ENCODE measurements around the gene PLPP1.

Gene PLPP1

GRCh38 chr5:55377810-55378209, 157.0 kb downstream of the PLPP1 start:
- H3K9me3 ChIP-seq, result no peaks in the 10 kb centered on the region
- TF ChIP-seq CTCF (IDR thresholded peaks at IDR 0.05), result no peak
- H3K4me3 ChIP-seq (ENCODE audit: low read depth in 1 of 2, low read length in 1 of 2), result no peak overlapping the region
- peaks cover 22% of the 10 kb centered on the region for H3K36me3 ChIP-seq
- no peaks in the 10 kb centered on the region for H3K27me3 ChIP-seq
- no peak overlapping the region for H3K27ac ChIP-seq
- H3K4me1 ChIP-seq (ENCODE audit: control insufficient read depth in 1 of 2, insufficient read depth in 1 of 2, low read depth in 1 of 2, low read length in 1 of 2), result no peaks in the 10 kb centered on the region
